ENCODE results near the gene ILK.

The ILK gene

DNA sequence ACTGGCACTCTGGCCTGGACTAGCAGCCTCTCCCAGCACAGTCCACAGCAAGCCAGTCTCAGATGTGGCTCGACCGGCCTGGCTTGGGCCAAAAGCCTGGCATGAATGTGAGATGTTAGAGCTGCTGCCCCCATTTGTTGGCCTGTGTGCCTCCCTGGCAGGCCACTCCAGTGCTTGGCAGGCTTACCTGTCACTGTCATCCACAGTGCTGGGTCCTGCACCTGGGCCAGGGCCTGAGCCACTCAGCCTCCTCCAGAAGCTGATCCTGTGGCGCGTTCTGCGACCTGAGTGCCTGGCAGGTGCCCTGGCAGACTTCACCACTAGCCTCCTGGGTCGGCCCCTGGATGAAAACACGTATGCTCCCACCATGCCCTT lies 36.2 kb upstream of the ILK start:
- H3F3A ChIP-seq (ENCODE audit: insufficient read depth, low read length), result no peaks in the 10 kb centered on the region
- H3K79me2 ChIP-seq (ENCODE audit: insufficient read depth, low read length), result no peaks in the 10 kb centered on the region
- H4K20me1 ChIP-seq (ENCODE audit: insufficient read depth, low read length), result no peaks in the 10 kb centered on the region
- H3K9ac ChIP-seq (ENCODE audit: low read length), result no peak overlapping the region
- TF ChIP-seq EZH2 (IDR thresholded peaks at IDR 0.05; ENCODE audit: borderline replicate concordance, low read length), result no peak
- TF ChIP-seq CTCF (IDR thresholded peaks at IDR 0.05; ENCODE audit: low read length), result no peak
- H3K27ac ChIP-seq (ENCODE audit: low read depth, low read length, poor library complexity, severe bottlenecking), result no peak overlapping the region
- H3K4me2 ChIP-seq (ENCODE audit: low read length), result no peak overlapping the region
- no peaks in the 10 kb centered on the region for H3K27me3 ChIP-seq (ENCODE audit: insufficient read depth, low read length)
- H3K9me2 ChIP-seq (ENCODE audit: low read depth, low read length), result no peaks in the 10 kb centered on the region
- no peaks in the 10 kb centered on the region for H3K4me1 ChIP-seq (ENCODE audit: insufficient read depth, low read length, severe bottlenecking)
- H3K36me3 ChIP-seq (ENCODE audit: insufficient read depth, low read length), result 0 out of 2 replicates have a peak, but pooled peaks cover 3% of the 10 kb centered on the region
- H2AFZ ChIP-seq (ENCODE audit: low read length), result no peak overlapping the region
- H3K4me3 ChIP-seq (ENCODE audit: low read depth, low read length, poor library complexity, severe bottlenecking), result no peak overlapping the region
- no peaks in the 10 kb centered on the region for H3K9me3 ChIP-seq (ENCODE audit: low read length)

DNA sequence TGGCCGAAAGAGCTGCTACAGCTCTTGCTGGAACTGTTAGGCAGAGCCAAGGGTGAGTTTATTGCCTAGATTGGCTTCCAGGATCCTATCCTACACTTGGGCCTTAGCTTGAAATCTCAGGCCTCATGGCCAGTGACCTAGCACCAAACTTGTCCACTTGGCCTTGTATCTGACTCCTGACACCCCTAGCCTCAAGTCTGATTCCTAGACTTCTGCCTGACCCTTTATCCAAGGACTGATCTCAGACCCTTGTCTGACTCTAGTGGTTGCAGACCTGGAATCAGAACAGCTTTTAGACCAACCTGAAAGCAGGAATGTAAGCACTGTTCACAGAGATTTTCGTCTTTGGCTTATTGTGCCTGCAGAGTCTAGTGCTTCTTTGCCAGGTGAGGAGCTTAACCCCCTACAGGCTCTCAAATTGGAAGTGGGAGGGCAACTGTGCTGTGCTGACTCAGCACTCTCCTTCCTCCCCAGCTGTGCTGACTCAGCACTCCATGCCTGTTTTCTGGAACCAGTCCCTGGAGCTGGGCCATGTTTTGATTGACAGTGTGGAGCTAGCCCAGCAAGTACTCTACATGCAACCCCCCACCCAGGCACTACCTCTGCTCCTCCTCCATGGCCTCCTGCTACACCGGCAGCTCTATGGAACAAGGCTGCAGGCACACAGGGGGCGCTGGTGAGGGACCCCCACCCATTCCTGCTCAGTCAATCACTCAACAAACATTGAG lies 35.2 kb upstream of the ILK start:
- H3K9ac ChIP-seq (ENCODE audit: low read length), result no peak overlapping the region
- TF ChIP-seq EZH2 (IDR thresholded peaks at IDR 0.05; ENCODE audit: borderline replicate concordance, low read length), result no peak
- TF ChIP-seq CTCF (IDR thresholded peaks at IDR 0.05; ENCODE audit: low read length), result peak; percentile 28; the same call in 1 of the 2 replicates
- no peaks in the 10 kb centered on the region for H3F3A ChIP-seq (ENCODE audit: insufficient read depth, low read length)
- H3K36me3 ChIP-seq (ENCODE audit: insufficient read depth, low read length), result 0 out of 2 replicates have a peak, but pooled peaks cover 3% of the 10 kb centered on the region
- H3K4me2 ChIP-seq (ENCODE audit: low read length), result no peak overlapping the region
- no peaks in the 10 kb centered on the region for H3K79me2 ChIP-seq (ENCODE audit: insufficient read depth, low read length)
- no peak overlapping the region for H3K4me3 ChIP-seq (ENCODE audit: low read depth, low read length, poor library complexity, severe bottlenecking)
- no peaks in the 10 kb centered on the region for H3K9me3 ChIP-seq (ENCODE audit: low read length)
- H3K9me2 ChIP-seq (ENCODE audit: low read depth, low read length), result no peaks in the 10 kb centered on the region
- no peaks in the 10 kb centered on the region for H3K27me3 ChIP-seq (ENCODE audit: insufficient read depth, low read length)
- H4K20me1 ChIP-seq (ENCODE audit: insufficient read depth, low read length), result no peaks in the 10 kb centered on the region
- no peak overlapping the region for H2AFZ ChIP-seq (ENCODE audit: low read length)
- H3K27ac ChIP-seq (ENCODE audit: low read depth, low read length, poor library complexity, severe bottlenecking), result no peak overlapping the region
- H3K4me1 ChIP-seq (ENCODE audit: insufficient read depth, low read length, severe bottlenecking), result no peaks in the 10 kb centered on the region

DNA sequence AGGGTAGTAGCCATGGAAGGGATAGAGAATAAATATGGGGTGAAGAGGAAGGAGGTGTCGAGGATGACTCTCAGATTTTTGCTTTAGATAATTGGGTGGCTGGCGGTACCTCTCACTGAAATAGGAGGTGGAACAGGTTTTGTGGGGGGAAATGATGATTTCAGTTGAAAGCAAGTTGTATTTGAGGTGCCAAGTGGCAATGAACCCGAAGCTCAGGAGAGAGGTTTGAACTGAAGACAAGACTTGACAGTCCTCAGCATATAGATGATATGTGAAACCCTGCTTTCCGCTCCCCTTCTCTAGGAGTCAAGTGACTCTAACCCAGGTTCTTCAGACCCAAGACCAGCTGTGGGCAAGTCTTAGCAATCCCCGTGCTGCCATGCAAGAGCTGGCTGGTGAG lies 33.9 kb upstream of the ILK start:
- H3K4me2 ChIP-seq (ENCODE audit: low read length), result no peak overlapping the region

More for the DNA sequence above, 33.9 kb upstream of the ILK start:
- Histone ChIP-seq H3K9ac (ENCODE audit: low read length) (no peak overlapping the region), H3K9me2 (ENCODE audit: low read depth, low read length) (no peaks in the 10 kb centered on the region), H3K27me3 (ENCODE audit: insufficient read depth, low read length) (no peaks in the 10 kb centered on the region), H3K9me3 (ENCODE audit: low read length) (no peaks in the 10 kb centered on the region), H3K79me2 (ENCODE audit: insufficient read depth, low read length) (no peaks in the 10 kb centered on the region), H3K27ac (ENCODE audit: low read depth, low read length, poor library complexity, severe bottlenecking) (no peak overlapping the region), H3K36me3 (ENCODE audit: insufficient read depth, low read length) (0 out of 2 replicates have a peak, but pooled peaks cover 3% of the 10 kb centered on the region), H2AFZ (ENCODE audit: low read length) (no peak overlapping the region), H3F3A (ENCODE audit: insufficient read depth, low read length) (no peaks in the 10 kb centered on the region), H4K20me1 (ENCODE audit: insufficient read depth, low read length) (no peaks in the 10 kb centered on the region), H3K4me1 (ENCODE audit: insufficient read depth, low read length, severe bottlenecking) (no peaks in the 10 kb centered on the region), H3K4me3 (ENCODE audit: low read depth, low read length, poor library complexity, severe bottlenecking) (no peak overlapping the region)
- TF ChIP-seq EZH2 (IDR thresholded peaks at IDR 0.05; ENCODE audit: borderline replicate concordance, low read length) (no peak), CTCF (IDR thresholded peaks at IDR 0.05; ENCODE audit: low read length) (no peak)
